H54 (cell line): ENCODE results near the gene PTCSC3.

Source experiments
- DNase-seq: peaks from one replicate; pipeline ENCODE4 v3.0.0; 2011; ENCODE audit warnings: low spot score, mixed read lengths; ENCODE audit not compliant: insufficient read length
- FAIRE-seq: peaks from 3 replicates; lab custom pipeline; 2011; peaks lifted over from hg19 to GRCh38; lab: Jason Lieb, UNC
- POLR2A ChIP-seq: IDR thresholded peaks from 2 replicates; pipeline ENCODE4 v1.6.1; 2011; ENCODE audit warnings: low read depth, mild to moderate bottlenecking, low read length

Gene PTCSC3

GRCh38 chr14:36204461-36205073 is 28.0 kb upstream of the PTCSC3 start:
- FAIRE-seq (no peak), DNase-seq (no peak)
- TF ChIP-seq POLR2A, result no peak

DNA sequence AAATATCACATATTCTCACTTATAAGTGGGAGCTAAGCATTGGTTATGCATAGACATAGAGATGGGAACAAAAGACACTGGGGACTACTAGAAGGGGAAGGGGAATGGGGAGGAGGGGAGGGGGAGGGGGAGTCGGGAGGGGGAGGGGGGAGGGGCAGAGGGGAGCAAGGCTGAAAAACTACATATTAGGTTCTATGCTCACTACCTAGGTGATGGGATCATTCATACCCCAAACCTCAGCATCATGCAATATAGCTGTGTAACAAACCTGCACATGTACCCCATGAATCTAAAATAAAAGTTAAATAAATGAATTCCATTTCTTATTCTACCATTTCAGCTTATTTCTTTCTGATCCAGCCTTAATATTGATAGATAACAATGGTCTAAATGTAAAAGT is 21.9 kb upstream of the PTCSC3 start:
- no peak for FAIRE-seq
- TF ChIP-seq POLR2A, result no peak
- no peak for DNase-seq

DNA sequence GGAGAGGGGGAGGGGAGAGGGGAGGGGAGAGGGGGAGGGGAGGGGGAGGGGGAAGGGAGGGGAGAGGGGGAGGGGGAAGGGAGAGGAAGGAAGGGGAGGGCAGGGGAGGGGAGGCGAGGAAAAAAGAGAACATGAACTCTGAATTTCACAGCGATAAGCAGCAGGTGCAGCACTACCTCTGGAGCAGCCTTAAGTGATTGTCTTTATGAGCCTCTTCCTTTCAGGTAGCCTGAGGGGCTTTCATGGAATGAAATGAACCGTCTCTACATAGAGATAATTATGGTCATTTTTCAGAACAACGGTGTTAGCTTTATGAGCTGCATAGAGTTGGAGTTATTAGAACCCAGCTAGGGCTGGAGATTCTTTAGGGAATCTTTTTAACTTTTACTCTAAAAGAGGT is 18.1 kb upstream of the PTCSC3 start:
- no peak for TF ChIP-seq POLR2A
- FAIRE-seq (no peak), DNase-seq (no peak)

GRCh38 chr14:36192530-36192929 is 16.0 kb upstream of the PTCSC3 start:
- FAIRE-seq (no peak), DNase-seq (no peak)
- no peak for TF ChIP-seq POLR2A

GRCh38 chr14:36183402-36183801 is 6.9 kb upstream of the PTCSC3 start:
- TF ChIP-seq POLR2A, result no peak
- no peak for FAIRE-seq
- no peak for DNase-seq

GRCh38 chr14:36181417-36181816 is 4.9 kb upstream of the PTCSC3 start:
- no peak for FAIRE-seq
- no peak for TF ChIP-seq POLR2A
- no peak for DNase-seq

GRCh38 chr14:36177489-36177888 is 967 bp upstream of the PTCSC3 start:
- DNase-seq (no peak), FAIRE-seq (no peak)
- no peak for TF ChIP-seq POLR2A

DNA sequence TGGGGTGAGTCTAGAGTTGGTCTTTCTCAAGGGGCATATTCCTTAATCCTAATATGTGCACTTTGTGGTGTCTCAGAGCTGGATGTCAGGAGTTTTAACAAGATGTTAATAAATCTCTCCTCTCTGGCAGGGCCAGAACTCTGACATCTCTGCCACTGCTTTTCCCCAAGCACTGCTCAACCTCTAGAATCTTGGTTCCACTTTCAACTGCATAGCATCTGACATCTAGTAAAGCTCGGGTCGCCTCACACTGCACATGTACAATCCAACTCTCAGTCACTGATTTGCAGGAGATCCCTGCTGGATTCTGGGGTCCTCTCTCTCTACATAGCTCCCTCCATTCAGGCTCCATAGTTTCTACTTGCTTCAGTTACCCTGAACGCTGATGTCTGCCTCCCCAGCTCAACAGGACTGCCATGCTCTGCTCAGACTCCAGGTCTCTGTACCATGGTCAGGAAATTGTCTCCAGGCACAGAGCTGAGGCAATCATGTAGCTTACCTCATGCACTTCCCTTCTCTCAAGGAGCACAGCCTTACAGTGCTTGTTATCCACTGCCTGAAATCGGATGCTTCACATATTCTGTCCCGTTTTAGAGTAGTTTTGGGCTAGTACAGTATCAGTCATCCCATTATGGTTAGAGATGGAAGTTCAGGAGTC is 1.6 kb downstream of the PTCSC3 start:
- TF ChIP-seq POLR2A, result no peak
- no peak for DNase-seq
- no peak for FAIRE-seq

DNA sequence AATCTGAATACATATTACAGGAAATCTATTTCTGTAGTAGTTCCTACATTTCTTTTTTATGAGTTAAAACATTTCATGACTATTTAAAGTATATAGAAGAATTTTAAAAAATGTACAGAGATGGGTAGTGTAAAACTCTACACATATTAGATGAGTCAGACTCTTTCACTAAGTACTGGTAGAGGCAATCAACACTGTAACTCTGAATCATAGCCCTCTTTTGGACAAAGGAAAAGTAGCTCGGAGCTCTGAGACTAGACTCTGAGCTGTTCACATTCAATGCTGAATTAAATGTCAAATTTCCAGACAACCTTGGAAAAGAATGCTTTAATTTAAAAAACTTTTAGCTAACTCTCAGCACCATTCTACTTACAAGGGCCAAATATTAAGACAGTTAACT is 3.4 kb downstream of the PTCSC3 start:
- TF ChIP-seq POLR2A, result no peak
- FAIRE-seq (no peak), DNase-seq (no peak)

DNA sequence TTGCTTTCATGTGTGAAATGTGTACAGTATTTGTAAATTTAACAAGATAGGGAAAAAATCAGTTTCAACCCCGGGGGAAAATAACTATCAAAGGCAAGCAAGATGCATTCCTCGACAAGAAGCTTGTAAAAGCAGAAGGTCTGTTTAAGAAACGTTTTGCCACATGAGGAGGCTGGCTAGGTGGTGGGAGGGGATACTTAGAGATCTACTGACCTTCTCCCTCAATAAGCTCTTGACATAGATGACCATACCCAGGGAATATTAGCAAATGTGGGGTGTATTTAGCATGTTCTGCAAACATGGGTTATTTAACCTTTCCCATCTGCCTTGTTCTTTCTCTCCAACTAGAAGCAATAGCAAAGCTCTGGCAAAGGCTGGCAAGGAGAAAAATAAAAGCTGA is 4.9 kb downstream of the PTCSC3 start:
- DNase-seq (no peak), FAIRE-seq (no peak)
- no peak for TF ChIP-seq POLR2A

DNA sequence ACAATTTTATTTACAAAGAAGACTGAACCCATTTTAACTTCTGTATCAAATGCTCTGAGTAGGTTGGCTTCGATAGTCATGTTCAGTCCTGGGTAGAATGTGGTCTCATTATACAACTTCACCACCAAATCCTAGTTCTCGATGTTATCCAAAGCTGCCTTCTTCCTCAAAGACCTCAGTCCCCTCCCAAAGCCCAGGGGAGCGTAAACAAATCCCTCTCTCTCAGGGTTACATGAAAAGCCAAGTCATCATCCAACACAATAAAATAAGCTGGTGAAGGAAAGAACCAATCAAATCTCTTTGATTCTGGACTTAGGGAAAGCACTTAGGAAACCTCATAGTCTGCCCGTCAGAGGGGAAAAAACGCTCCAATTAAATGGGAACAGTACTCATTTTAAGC is 9.1 kb downstream of the PTCSC3 start:
- DNase-seq, result no peak
- TF ChIP-seq POLR2A, result no peak
- FAIRE-seq, result no peak

DNA sequence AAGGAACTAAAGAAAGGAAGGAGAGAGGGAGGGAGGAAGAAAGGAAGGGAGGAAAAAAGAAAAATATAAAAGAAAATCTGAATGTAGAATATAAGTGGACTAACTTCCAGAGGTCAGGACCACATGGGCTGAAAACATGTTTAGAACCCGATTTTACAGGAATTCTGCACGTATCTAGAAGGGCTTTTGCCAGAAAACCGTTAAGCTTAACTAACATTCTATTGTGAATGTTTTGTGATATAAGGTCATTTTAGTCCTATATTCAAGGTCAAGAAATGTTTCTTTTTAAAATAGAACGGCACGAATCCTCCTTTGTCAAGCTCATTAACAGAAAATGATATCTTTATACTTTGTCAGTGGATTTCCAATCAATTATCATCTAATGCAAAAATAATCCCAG is 13.1 kb downstream of the PTCSC3 start:
- TF ChIP-seq POLR2A, result no peak
- no peak for FAIRE-seq

GRCh38 chr14:36162267-36162666 is 14.3 kb downstream of the PTCSC3 start:
- no peak for FAIRE-seq
- TF ChIP-seq POLR2A, result no peak
- no peak for DNase-seq

More for the DNA sequence above, 13.1 kb downstream of the PTCSC3 start:
- no peak for DNase-seq

- DNase-seq (no peak), FAIRE-seq (no peak)
- no peak for TF ChIP-seq POLR2A
Measured at GRCh38 chr14:36161776-36162175, 14.7 kb downstream of the PTCSC3 start.

DNA sequence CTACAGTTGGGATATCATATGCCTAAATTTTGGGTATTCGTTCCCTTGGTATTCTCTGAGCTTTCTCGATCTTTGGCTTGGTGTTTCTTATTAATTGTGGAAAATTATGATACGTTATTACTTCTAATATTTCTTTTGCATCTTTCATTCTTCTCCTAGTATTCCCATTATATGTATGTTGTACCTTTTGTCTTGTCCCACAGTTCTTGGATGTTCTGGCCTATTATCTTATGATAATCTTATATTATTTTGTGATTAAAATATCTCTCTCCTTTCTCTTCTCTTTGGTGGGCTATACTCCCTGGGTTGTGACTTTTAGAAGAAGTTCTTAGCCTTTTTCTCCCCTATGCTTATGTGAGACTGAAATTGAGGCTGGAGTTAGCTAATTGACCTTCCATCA is 25.2 kb downstream of the PTCSC3 start:
- TF ChIP-seq POLR2A, result no peak
- FAIRE-seq (no peak), DNase-seq (no peak)

GRCh38 chr14:36134038-36134437 is 42.5 kb downstream of the PTCSC3 start:
- TF ChIP-seq POLR2A, result no peak
- DNase-seq, result no peak
- FAIRE-seq, result no peak
